A549 (cell line): ENCODE results near the gene PSEN2.

Source experiments
- NR3C1 ChIP-seq: fragments of >200 bp; sonication (Bioruptor Twin); formaldehyde crosslinking; IDR thresholded peaks from 3 replicates; pipeline ENCODE4 v1.6.1; 2017
- POLR2A ChIP-seq: IDR thresholded peaks from 2 replicates; pipeline ENCODE4 v1.6.1; 2012; ENCODE audit warnings: mild to moderate bottlenecking, low read length
- TP53 ChIP-seq: fragments of 250-450 bp; sonication (Bioruptor Pico); IDR thresholded peaks from 2 replicates; pipeline ENCODE4 v1.5.0; 2021; ENCODE audit warnings: mild to moderate bottlenecking, moderate library complexity

DNA sequence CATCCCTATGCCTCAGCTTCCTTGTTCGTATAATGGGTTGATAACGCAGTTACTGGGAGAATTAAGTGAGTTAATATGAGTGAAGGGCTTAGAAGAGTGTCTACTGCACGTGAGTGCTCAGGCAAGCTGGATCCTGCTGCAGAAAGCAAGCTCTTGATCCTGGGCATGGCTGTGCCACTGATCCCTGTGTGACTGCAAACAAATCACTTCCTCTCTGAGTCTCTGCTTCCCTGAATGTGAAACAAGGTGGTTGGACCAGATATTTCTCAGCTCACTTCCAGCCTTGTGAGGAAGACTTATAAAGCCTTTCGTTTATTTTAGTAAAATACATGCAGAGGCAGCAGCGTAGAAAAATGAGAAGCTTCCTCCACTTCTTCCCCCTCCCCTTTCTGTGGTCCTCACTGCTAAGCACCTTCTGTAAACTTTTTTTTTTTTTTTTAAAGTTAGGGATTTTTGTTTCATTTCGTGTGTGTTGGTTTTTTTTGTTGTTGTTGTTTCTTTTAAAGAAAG, 13.8 kb downstream of the PSEN2 start:
- TF ChIP-seq TP53 (CRISPR knock-in tag) (no peak), POLR2A (no peak), NR3C1 (no peak)
